ENCODE measurements around the gene MGAT2. TPM values are rescaled to one million over a fixed set of nuclear protein-coding genes. Genes with fewer than 3 reads are reported as not detected.

The MGAT2 gene
- total and polyA plus RNA-seq, 7 experiments from 2014 or later = 16.5 to 69.3 (median 26.3) TPM

DNA sequence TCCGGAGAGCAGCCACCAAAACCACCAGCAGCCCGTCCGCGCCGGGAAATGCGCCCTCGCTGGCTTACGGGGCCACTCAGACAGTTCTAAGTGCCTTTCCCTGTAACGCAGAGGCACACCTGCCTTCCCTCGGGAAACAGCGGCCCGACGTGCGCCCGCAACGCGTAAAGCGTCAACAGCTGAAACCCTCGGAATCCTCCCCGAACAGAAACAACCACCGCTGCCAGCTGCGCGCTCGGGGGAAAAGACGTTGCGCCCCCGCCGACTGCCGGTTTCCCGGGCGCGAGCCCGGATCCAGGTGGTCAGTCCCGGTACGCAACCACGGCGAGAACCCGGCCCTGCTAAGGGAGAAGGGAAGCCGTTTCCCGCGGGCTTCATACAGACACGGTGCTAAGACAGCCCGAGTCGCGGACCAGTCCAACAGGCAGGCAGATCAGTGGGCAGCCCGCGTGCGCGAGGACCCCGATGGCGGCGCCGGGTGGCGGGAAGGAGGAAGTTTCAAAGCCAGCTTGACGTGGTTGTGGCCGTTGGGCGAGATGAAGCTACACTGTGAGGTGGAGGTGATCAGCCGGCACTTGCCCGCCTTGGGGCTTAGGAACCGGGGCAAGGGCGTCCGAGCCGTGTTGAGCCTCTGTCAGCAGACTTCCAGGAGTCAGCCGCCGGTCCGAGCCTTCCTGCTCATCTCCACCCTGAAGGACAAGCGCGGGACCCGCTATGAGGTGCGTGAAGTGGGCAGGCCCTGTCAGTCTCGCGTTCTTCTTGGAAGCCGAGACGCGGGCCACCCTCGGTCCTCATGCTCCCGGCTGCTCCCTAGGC, 21.9 kb upstream of the MGAT2 start, which contains the start of gene LRR1:
Gene LRR1 (plus strand): TSS at position 456 of the 816 bp plus-strand sequence. CDS start 81 bp downstream, at position 537.
- H3K27me3 ChIP-seq (ENCODE audit: control insufficient read depth in 2 of 2, insufficient read depth in 2 of 2, low read length in 2 of 2) = no peaks in the 10 kb centered on the region
- ATAC-seq = peak; percentile 93
- peaks cover 0 to 13% (median 0%) of the 10 kb centered on the region in 3 experiments for H3K36me3 ChIP-seq (ENCODE audit: control insufficient read depth in 2 of 3, insufficient read depth in 3 of 3, low read length in 3 of 3)
- peak within 1 kb of the TSS; percentile 91 to 100 (median 98) for H3K4me3 Mint-ChIP-seq
- POLR2A ChIA-PET = interaction anchor here (0.6 to 6.9 kb wide), 14 partner anchors 9 to 764 kb away, joined by 3 to 102 read pairs (median 6); partner anchors contain the start of genes DNAAF2, KLHDC2, MGAT2 and NEMF
- intact Hi-C loops (cut with micrococcal nuclease) = loop anchor here (1.0 kb wide), 4 partner anchors 12 to 169 kb away; partner anchors contain the start of genes MGAT2 (in 2 of the 2), RPL36AL (in 2 of the 2) and RPS29 (in 2 of the 2)
- peak within 1 kb of the TSS; percentile 94 for H3K4me3 ChIP-seq (ENCODE audit: low read length)
- peak within 1 kb of the TSS; percentile 92 for H3K27ac ChIP-seq (ENCODE audit: low read depth, low read length)
- peaks cover 5 to 46% (median 37%) of the 10 kb centered on the region in 7 donors for H3K4me1 Mint-ChIP-seq
- H3K27ac Mint-ChIP-seq = peak within 1 kb of the TSS; percentile 95 to 99 (median 98)
- H3K9me3 ChIP-seq (ENCODE audit: control insufficient read depth in 2 of 3, low read length in 3 of 3) = no peaks in the 10 kb centered on the region
- peaks cover 0 to 5% of the 10 kb centered on the region in 2 donors for H3K4me1 ChIP-seq (ENCODE audit: control insufficient read depth in 2 of 2, insufficient read depth in 2 of 2, low read length in 2 of 2)
- peak; percentile 74 to 91 (median 84) for DNase-seq
- no peaks in the 10 kb centered on the region for H3K27me3 Mint-ChIP-seq
- H3K9me3 Mint-ChIP-seq = no peaks in the 10 kb centered on the region
- CTCF ChIA-PET = interaction anchor here (0.6 to 2.9 kb wide), 6 partner anchors 9 to 700 kb away, joined by 3 to 15 read pairs (median 4); partner anchors contain the start of genes RPL36AL and RPS29
- H3K36me3 Mint-ChIP-seq = peaks cover 0 to 5% (median 0%) of the 10 kb centered on the region in 5 donors

DNA sequence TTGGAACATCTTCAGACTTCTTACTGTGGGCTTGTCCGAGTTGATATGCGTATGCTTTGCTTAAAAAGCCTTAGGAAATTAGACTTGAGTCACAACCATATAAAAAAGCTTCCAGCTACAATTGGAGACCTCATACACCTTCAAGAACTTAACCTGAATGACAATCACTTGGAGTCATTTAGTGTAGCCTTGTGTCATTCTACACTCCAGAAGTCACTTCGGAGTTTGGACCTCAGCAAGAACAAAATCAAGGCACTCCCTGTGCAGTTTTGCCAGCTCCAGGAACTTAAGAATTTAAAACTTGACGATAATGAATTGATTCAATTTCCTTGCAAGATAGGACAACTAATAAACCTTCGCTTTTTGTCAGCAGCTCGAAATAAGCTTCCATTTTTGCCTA, 13.0 kb upstream of the MGAT2 start:
- H3K4me3 ChIP-seq (ENCODE audit: low read length) = no peak overlapping the region
- H3K9me3 ChIP-seq (ENCODE audit: control insufficient read depth in 2 of 3, low read length in 3 of 3) = no peaks in the 10 kb centered on the region
- ChIA-PET CTCF (interaction anchor here (0.7 to 1.2 kb wide), 3 partner anchors 9 to 179 kb away, joined by 3 to 5 read pairs (median 3); partner anchors contain the start of gene LRR1), POLR2A (interaction anchor here (0.5 to 3.9 kb wide), 4 partner anchors 9 to 85 kb away, joined by 4 to 20 read pairs (median 7); partner anchors contain the start of genes KLHDC1, LRR1, MGAT2 and RPL36AL)
- no peaks in the 10 kb centered on the region for H3K4me1 ChIP-seq (ENCODE audit: control insufficient read depth in 2 of 2, insufficient read depth in 2 of 2, low read length in 2 of 2)
- peaks cover 0 to 28% (median 0%) of the 10 kb centered on the region in 7 donors for H3K4me1 Mint-ChIP-seq
- no peak for DNase-seq
- H3K9me3 Mint-ChIP-seq = no peaks in the 10 kb centered on the region
- H3K27ac ChIP-seq (ENCODE audit: low read depth, low read length) = no peak overlapping the region
- H3K27me3 Mint-ChIP-seq = no peaks in the 10 kb centered on the region
- H3K27ac Mint-ChIP-seq = no peak overlapping the region
- intact Hi-C loops (cut with micrococcal nuclease) = no loop called here
- no peak for ATAC-seq
- H3K4me3 Mint-ChIP-seq = no peak overlapping the region
- no peaks in the 10 kb centered on the region for H3K27me3 ChIP-seq (ENCODE audit: control insufficient read depth in 2 of 2, insufficient read depth in 2 of 2, low read length in 2 of 2)
- peaks cover 0 to 3% (median 0%) of the 10 kb centered on the region in 3 experiments for H3K36me3 ChIP-seq (ENCODE audit: control insufficient read depth in 2 of 3, insufficient read depth in 3 of 3, low read length in 3 of 3)
- H3K36me3 Mint-ChIP-seq = peaks cover 0 to 15% (median 4%) of the 10 kb centered on the region in 5 donors

DNA sequence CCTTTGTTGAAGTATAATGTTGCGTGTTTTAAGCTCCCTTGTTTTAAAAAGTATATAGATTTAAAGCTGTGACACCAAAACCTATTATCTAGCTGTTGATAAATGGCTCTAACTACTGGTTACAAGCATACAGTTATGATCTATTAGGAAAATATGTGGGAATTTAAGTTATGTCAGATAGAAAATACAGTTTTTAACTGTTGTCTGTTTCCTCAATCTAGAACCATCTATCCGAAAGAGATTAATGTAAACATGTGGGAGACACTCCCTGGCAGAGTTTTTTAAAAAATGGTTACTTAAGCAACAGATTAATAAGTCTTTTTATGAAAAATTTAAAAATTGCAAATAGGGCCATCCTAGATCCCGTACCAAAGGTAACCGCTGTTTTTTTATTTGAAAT, 8.3 kb upstream of the MGAT2 start:
- ChIA-PET POLR2A (interaction anchor here (1.2 kb wide), 1 partner anchor 8 kb away, joined by 8 read pairs; the partner anchor contains the start of genes MGAT2 and RPL36AL), CTCF (interaction anchor here (0.5 to 0.9 kb wide), 3 partner anchors 22 to 668 kb away, joined by 3 to 4 read pairs (median 3); no protein-coding TSS in a partner anchor)
- Mint-ChIP-seq H3K27me3 (no peaks in the 10 kb centered on the region), H3K4me3 (no peak overlapping the region), H3K27ac (peak overlapping the region in 1 of 9 donors; percentile 13), H3K9me3 (no peaks in the 10 kb centered on the region), H3K36me3 (peaks cover 0 to 11% (median 4%) of the 10 kb centered on the region in 5 donors), H3K4me1 (peaks cover 0 to 35% (median 2%) of the 10 kb centered on the region in 7 donors)
- DNase-seq = no peak
- H3K9me3 ChIP-seq (ENCODE audit: control insufficient read depth in 2 of 3, low read length in 3 of 3) = no peaks in the 10 kb centered on the region
- no peak overlapping the region for H3K4me3 ChIP-seq (ENCODE audit: low read length)
- no peak overlapping the region for H3K27ac ChIP-seq (ENCODE audit: low read depth, low read length)
- intact Hi-C loops (cut with micrococcal nuclease) = no loop called here
- ATAC-seq = no peak
- H3K4me1 ChIP-seq (ENCODE audit: control insufficient read depth in 2 of 2, insufficient read depth in 2 of 2, low read length in 2 of 2) = no peaks in the 10 kb centered on the region
- H3K36me3 ChIP-seq (ENCODE audit: control insufficient read depth in 2 of 3, insufficient read depth in 3 of 3, low read length in 3 of 3) = no peaks in the 10 kb centered on the region
- no peaks in the 10 kb centered on the region for H3K27me3 ChIP-seq (ENCODE audit: control insufficient read depth in 2 of 2, insufficient read depth in 2 of 2, low read length in 2 of 2)

DNA sequence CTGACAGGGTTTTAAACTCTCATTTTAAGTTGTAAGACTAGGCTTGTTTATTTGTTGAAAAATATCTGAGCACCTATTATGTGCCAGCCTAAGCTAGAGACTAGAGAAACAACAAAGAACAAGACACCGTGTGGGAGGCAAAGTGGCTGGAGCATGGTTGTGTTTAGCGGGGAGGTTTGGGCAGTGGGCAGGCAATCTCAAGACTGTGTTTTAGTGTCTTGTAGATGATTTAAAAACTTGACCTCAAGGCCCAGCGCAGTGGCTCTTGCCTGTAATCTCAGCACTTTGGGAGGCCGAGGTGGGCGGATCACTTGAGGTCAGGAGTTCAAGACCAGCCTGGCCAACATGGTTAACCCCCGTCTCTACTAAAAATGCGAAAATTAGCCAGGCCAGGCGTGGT, 7.9 kb upstream of the MGAT2 start:
- ChIA-PET CTCF (interaction anchor here (0.5 to 0.7 kb wide), 2 partner anchors 87 to 224 kb away, joined by 3 read pairs; no protein-coding TSS in a partner anchor), POLR2A (interaction anchor here (0.6 kb wide), 1 partner anchor 25 kb away, joined by 3 read pairs; no protein-coding TSS in a partner anchor)
- H3K9me3 ChIP-seq (ENCODE audit: control insufficient read depth in 2 of 3, low read length in 3 of 3) = no peaks in the 10 kb centered on the region
- DNase-seq (no peak), ATAC-seq (no peak)
- Mint-ChIP-seq H3K27me3 (no peaks in the 10 kb centered on the region), H3K36me3 (peaks cover 0 to 14% (median 4%) of the 10 kb centered on the region in 5 donors), H3K9me3 (no peaks in the 10 kb centered on the region), H3K27ac (no peak overlapping the region), H3K4me1 (peaks cover 3 to 40% (median 5%) of the 10 kb centered on the region in 7 donors), H3K4me3 (no peak overlapping the region)
- intact Hi-C loops (cut with micrococcal nuclease) = no loop called here
- H3K4me3 ChIP-seq (ENCODE audit: low read length) = no peak overlapping the region
- H3K27me3 ChIP-seq (ENCODE audit: control insufficient read depth in 2 of 2, insufficient read depth in 2 of 2, low read length in 2 of 2) = no peaks in the 10 kb centered on the region
- no peak overlapping the region for H3K27ac ChIP-seq (ENCODE audit: low read depth, low read length)
- peaks cover 0 to 3% of the 10 kb centered on the region in 2 donors for H3K4me1 ChIP-seq (ENCODE audit: control insufficient read depth in 2 of 2, insufficient read depth in 2 of 2, low read length in 2 of 2)
- H3K36me3 ChIP-seq (ENCODE audit: control insufficient read depth in 2 of 3, insufficient read depth in 3 of 3, low read length in 3 of 3) = no peaks in the 10 kb centered on the region

DNA sequence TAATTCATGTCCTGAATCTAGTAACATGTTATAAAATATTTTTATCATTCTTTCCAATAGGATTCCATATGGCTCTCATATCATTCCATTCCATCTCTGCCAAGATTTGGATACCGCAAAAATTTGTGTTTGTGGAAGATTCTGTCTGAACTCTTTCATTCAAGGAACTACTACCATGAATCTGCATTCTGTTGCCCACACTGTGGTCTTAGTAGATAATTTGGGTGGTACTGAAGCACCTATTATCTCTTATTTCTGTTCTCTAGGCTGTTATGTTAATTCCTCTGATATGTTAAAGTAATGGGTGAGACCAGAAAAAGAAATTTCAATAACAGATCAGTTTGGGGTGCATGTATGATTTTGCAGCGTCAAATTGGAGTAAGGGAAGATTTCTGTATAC, 6.4 kb upstream of the MGAT2 start:
- Mint-ChIP-seq H3K9me3 (no peaks in the 10 kb centered on the region), H3K4me3 (no peak overlapping the region), H3K36me3 (peaks cover 5 to 23% (median 16%) of the 10 kb centered on the region in 5 donors), H3K27ac (peak overlapping the region in 4 of 9 donors; percentile 44 to 58 (median 52)), H3K27me3 (no peaks in the 10 kb centered on the region), H3K4me1 (peaks cover 11 to 48% (median 17%) of the 10 kb centered on the region in 7 donors)
- DNase-seq (no peak), ATAC-seq (no peak)
- ChIA-PET POLR2A (interaction anchor here (0.6 kb wide), 1 partner anchor 8 kb away, joined by 3 read pairs; no protein-coding TSS in a partner anchor), CTCF (no interaction called here)
- Histone ChIP-seq H3K36me3 (ENCODE audit: control insufficient read depth in 2 of 3, insufficient read depth in 3 of 3, low read length in 3 of 3) (peaks cover 7 to 12% (median 7%) of the 10 kb centered on the region in 3 experiments), H3K9me3 (ENCODE audit: control insufficient read depth in 2 of 3, low read length in 3 of 3) (no peaks in the 10 kb centered on the region), H3K27ac (ENCODE audit: low read depth, low read length) (no peak overlapping the region), H3K4me1 (ENCODE audit: control insufficient read depth in 2 of 2, insufficient read depth in 2 of 2, low read length in 2 of 2) (peaks cover 7 to 19% of the 10 kb centered on the region in 2 donors), H3K4me3 (ENCODE audit: low read length) (no peak overlapping the region), H3K27me3 (ENCODE audit: control insufficient read depth in 2 of 2, insufficient read depth in 2 of 2, low read length in 2 of 2) (no peaks in the 10 kb centered on the region)
- intact Hi-C loops (cut with micrococcal nuclease) = no loop called here

DNA sequence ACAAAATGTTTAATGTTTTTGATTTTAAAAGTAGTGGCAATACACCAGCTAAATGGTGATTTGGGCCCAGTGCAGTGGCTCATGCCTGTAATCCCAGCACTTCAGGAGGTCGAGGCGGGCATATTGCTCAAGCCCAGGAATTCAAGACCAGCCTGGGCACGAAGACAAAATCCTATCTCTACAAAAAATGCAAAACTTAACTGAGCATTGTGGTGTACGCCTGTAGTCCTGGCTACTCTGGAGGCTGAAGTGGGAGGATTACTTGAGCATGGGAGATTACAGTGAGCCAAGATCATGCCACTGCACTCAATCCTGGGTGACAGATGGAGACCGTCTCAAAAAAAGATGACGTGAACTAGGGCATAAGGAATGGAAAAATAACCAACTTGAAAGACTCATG, 4.8 kb upstream of the MGAT2 start:
- Mint-ChIP-seq H3K27ac (peak overlapping the region in 3 of 9 donors; percentile 26 to 57 (median 29)), H3K36me3 (peaks cover 5 to 28% (median 17%) of the 10 kb centered on the region in 5 donors), H3K4me3 (no peak overlapping the region), H3K27me3 (no peaks in the 10 kb centered on the region), H3K9me3 (no peaks in the 10 kb centered on the region), H3K4me1 (peaks cover 12 to 45% (median 31%) of the 10 kb centered on the region in 7 donors)
- CTCF ChIA-PET = no interaction called here
- Histone ChIP-seq H3K4me1 (ENCODE audit: control insufficient read depth in 2 of 2, insufficient read depth in 2 of 2, low read length in 2 of 2) (peaks cover 11 to 21% of the 10 kb centered on the region in 2 donors), H3K36me3 (ENCODE audit: control insufficient read depth in 2 of 3, insufficient read depth in 3 of 3, low read length in 3 of 3) (peaks cover 7 to 12% (median 10%) of the 10 kb centered on the region in 3 experiments), H3K9me3 (ENCODE audit: control insufficient read depth in 2 of 3, low read length in 3 of 3) (no peaks in the 10 kb centered on the region), H3K27me3 (ENCODE audit: control insufficient read depth in 2 of 2, insufficient read depth in 2 of 2, low read length in 2 of 2) (no peaks in the 10 kb centered on the region), H3K4me3 (ENCODE audit: low read length) (no peak overlapping the region), H3K27ac (ENCODE audit: low read depth, low read length) (no peak overlapping the region)
- no peak for ATAC-seq
- intact Hi-C loops (cut with micrococcal nuclease) = no loop called here
- POLR2A ChIA-PET = no interaction called here
- no peak for DNase-seq
